NB4 (cell line): Measurements from ENCODE around the gene AIFM2.

Source experiments
- MYC ChIP-seq: IDR thresholded peaks from 2 replicates; pipeline ENCODE4 v1.6.1; 2011; ENCODE audit warnings: low read depth, low read length
- POLR2A ChIP-seq: IDR thresholded peaks from 2 replicates; pipeline ENCODE4 v1.6.1; 2011; ENCODE audit warnings: mild to moderate bottlenecking; ENCODE audit not compliant: insufficient read length; ENCODE audit errors: extremely low read depth
- TF ChIP-seq, protein P1 (sequence below): IDR thresholded peaks from one replicate; pipeline ENCODE4 v1.5.1; 2012; ENCODE audit warnings: low read depth, low read length
- TF ChIP-seq, protein P2 (sequence below): IDR thresholded peaks from 2 replicates; pipeline ENCODE4 v1.6.1; 2011; ENCODE audit warnings: low read depth, low read length

DNA sequence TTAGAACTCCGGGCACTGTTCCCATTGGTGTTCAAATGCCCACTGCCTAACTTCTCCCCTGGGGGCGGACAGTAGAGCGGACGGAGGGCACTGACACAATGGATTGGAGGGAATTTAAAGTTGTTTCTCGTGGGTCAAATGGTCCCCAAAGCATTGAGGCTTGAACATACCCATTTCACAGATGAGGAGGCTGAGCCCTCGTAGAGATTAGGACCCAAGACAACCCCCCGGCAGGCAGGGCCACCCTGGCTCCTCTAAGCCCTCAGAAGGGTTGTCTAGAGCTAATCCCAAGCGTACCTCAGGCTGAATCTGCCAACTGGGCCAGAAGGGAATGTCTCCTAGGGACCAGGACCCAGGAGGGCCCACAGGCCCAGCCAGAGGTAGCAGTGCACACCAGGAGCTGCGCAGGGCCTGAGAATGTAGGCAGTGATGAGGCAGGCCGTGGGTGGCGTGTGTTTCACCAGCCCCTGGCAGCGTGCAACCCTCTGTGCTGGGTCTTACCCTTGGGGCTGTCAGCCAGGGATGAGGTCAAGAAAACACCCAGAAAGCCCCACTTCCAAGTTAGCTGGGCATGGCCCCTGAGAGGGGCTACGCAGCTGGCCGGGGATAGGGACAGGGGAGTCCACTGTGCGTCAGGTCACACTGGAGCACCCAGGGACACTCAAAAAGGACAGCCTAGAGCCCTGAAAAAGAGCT, 5.8 kb downstream of the AIFM2 start:
- TF ChIP-seq, protein P1, sequence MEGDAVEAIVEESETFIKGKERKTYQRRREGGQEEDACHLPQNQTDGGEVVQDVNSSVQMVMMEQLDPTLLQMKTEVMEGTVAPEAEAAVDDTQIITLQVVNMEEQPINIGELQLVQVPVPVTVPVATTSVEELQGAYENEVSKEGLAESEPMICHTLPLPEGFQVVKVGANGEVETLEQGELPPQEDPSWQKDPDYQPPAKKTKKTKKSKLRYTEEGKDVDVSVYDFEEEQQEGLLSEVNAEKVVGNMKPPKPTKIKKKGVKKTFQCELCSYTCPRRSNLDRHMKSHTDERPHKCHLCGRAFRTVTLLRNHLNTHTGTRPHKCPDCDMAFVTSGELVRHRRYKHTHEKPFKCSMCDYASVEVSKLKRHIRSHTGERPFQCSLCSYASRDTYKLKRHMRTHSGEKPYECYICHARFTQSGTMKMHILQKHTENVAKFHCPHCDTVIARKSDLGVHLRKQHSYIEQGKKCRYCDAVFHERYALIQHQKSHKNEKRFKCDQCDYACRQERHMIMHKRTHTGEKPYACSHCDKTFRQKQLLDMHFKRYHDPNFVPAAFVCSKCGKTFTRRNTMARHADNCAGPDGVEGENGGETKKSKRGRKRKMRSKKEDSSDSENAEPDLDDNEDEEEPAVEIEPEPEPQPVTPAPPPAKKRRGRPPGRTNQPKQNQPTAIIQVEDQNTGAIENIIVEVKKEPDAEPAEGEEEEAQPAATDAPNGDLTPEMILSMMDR: no peak
- no peak for TF ChIP-seq POLR2A
- TF ChIP-seq, protein P2, sequence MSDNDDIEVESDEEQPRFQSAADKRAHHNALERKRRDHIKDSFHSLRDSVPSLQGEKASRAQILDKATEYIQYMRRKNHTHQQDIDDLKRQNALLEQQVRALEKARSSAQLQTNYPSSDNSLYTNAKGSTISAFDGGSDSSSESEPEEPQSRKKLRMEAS: no peak
- no peak for TF ChIP-seq MYC
